Measurements from ENCODE around the gene CNOT10.

The CNOT10 gene

DNA sequence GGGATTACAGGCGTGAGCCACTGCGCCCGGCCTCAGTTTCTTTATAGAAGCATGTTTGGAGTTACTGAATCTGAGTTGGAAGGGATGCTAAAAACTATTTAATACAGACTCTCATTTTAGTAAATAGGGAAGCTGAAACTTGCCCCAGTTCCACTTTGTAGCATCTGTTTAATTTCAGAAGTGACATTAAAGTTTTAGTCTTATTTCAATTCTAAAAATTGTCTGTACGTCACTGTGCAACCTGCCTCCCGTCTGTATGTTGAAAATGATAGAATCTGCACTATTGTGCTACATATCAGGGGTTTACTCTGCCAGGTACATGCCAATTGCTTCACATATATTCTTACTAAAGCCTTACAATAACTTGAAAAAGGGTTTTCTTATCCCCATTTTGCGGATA, 15.3 kb downstream of the CNOT10 start:
- Histone ChIP-seq H4K20me1 (ENCODE audit: control insufficient read depth, insufficient read depth, low read depth, low read length) (no peaks in the 10 kb centered on the region), H3F3A (ENCODE audit: control insufficient read depth, insufficient read depth) (0 out of 2 replicates have a peak, but pooled peaks cover 2% of the 10 kb centered on the region), H3K4me1 (ENCODE audit: control insufficient read depth, low read length) (peaks cover 22% of the 10 kb centered on the region), H3K9me2 (replicated peaks; ENCODE audit: control insufficient read depth, low read length) (no peaks in the 10 kb centered on the region), H3K4me2 (ENCODE audit: low read length) (no peak overlapping the region), H3K27me3 (ENCODE audit: control insufficient read depth, low read length) (no peaks in the 10 kb centered on the region), H3K27ac (ENCODE audit: low read depth, low read length) (no peak overlapping the region), H3K79me2 (ENCODE audit: control insufficient read depth, low read length) (peaks cover 75% of the 10 kb centered on the region), H3K4me3 (ENCODE audit: low read length) (no peak overlapping the region), H3K9me3 (ENCODE audit: control insufficient read depth, insufficient read depth, low read length) (no peaks in the 10 kb centered on the region), H3K36me3 (ENCODE audit: control insufficient read depth, low read length) (peaks cover 26% of the 10 kb centered on the region)
- no peak for TF ChIP-seq EZH2phosphoT487 (IDR thresholded peaks at IDR 0.05; ENCODE audit: borderline replicate concordance, low read length)
- TF ChIP-seq, protein P1, sequence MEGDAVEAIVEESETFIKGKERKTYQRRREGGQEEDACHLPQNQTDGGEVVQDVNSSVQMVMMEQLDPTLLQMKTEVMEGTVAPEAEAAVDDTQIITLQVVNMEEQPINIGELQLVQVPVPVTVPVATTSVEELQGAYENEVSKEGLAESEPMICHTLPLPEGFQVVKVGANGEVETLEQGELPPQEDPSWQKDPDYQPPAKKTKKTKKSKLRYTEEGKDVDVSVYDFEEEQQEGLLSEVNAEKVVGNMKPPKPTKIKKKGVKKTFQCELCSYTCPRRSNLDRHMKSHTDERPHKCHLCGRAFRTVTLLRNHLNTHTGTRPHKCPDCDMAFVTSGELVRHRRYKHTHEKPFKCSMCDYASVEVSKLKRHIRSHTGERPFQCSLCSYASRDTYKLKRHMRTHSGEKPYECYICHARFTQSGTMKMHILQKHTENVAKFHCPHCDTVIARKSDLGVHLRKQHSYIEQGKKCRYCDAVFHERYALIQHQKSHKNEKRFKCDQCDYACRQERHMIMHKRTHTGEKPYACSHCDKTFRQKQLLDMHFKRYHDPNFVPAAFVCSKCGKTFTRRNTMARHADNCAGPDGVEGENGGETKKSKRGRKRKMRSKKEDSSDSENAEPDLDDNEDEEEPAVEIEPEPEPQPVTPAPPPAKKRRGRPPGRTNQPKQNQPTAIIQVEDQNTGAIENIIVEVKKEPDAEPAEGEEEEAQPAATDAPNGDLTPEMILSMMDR (IDR thresholded peaks at IDR 0.05; ENCODE audit: low read depth, low read length, poor library complexity, severe bottlenecking) = no peak

DNA sequence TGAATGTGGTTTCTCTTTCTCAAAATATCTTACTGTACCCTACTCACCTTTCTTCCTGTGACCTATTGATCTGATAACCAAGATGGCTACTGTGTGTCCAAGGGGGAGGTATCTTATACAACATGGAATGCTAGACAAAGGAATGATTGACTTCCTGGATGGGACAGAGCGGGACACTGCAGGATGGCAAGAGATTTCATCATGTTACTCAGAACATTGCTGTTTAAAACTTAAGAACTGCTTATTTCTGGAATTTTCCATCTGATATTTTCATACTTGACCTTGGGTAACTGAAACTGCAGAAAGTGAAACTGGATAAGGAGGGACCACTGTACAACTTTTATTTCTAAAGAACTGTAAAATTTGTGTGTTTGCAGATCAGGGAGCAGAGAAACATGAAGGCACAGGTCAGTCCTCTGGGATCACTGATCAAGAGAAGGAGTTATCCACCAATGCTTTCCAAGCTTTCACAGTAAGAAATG, 18.5 kb downstream of the CNOT10 start:
- no peaks in the 10 kb centered on the region for H3K9me2 ChIP-seq (replicated peaks; ENCODE audit: control insufficient read depth, low read length)
- no peaks in the 10 kb centered on the region for H3K27me3 ChIP-seq (ENCODE audit: control insufficient read depth, low read length)
- peaks cover 41% of the 10 kb centered on the region for H3K36me3 ChIP-seq (ENCODE audit: control insufficient read depth, low read length)
- no peak overlapping the region for H3K4me3 ChIP-seq (ENCODE audit: low read length)
- peaks cover 48% of the 10 kb centered on the region for H3K79me2 ChIP-seq (ENCODE audit: control insufficient read depth, low read length)
- no peak overlapping the region for H3K27ac ChIP-seq (ENCODE audit: low read depth, low read length)
- peaks cover 22% of the 10 kb centered on the region for H3K4me1 ChIP-seq (ENCODE audit: control insufficient read depth, low read length)
- H3K9me3 ChIP-seq (ENCODE audit: control insufficient read depth, insufficient read depth, low read length) = no peaks in the 10 kb centered on the region
- H4K20me1 ChIP-seq (ENCODE audit: control insufficient read depth, insufficient read depth, low read depth, low read length) = no peaks in the 10 kb centered on the region
- no peak for TF ChIP-seq EZH2phosphoT487 (IDR thresholded peaks at IDR 0.05; ENCODE audit: borderline replicate concordance, low read length)
- TF ChIP-seq, protein P1 (IDR thresholded peaks at IDR 0.05; ENCODE audit: low read depth, low read length, poor library complexity, severe bottlenecking) = no peak
- no peak overlapping the region for H3K4me2 ChIP-seq (ENCODE audit: low read length)
- H3F3A ChIP-seq (ENCODE audit: control insufficient read depth, insufficient read depth) = 0 out of 2 replicates have a peak, but pooled peaks cover 2% of the 10 kb centered on the region

DNA sequence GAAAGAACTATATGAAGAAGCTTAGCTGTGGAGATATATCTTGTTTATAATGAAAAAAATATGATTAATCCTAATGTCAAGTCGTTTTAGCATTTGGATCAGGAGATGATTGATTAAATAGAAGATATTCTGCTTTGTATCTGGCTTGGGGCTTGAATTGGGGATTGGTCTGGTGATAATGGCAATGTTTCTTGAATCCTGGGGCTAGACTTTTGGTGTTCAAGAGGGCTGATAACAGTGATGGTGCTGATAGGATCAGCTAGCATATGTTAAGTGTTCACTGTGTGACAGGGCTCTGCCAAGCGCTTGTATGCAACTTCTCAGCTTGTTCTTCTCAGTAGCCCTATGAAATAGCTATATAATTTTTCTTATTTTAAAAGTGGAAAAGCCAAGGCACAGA, 20.2 kb downstream of the CNOT10 start:
- H3F3A ChIP-seq (ENCODE audit: control insufficient read depth, insufficient read depth) = 0 out of 2 replicates have a peak, but pooled peaks cover 2% of the 10 kb centered on the region
- H3K79me2 ChIP-seq (ENCODE audit: control insufficient read depth, low read length) = peaks cover 31% of the 10 kb centered on the region
- H3K9me3 ChIP-seq (ENCODE audit: control insufficient read depth, insufficient read depth, low read length) = no peaks in the 10 kb centered on the region
- H3K4me3 ChIP-seq (ENCODE audit: low read length) = no peak overlapping the region
- TF ChIP-seq EZH2phosphoT487 (IDR thresholded peaks at IDR 0.05; ENCODE audit: borderline replicate concordance, low read length) = no peak
- TF ChIP-seq, protein P1 (IDR thresholded peaks at IDR 0.05; ENCODE audit: low read depth, low read length, poor library complexity, severe bottlenecking) = no peak
- H3K9me2 ChIP-seq (replicated peaks; ENCODE audit: control insufficient read depth, low read length) = no peaks in the 10 kb centered on the region
- no peaks in the 10 kb centered on the region for H4K20me1 ChIP-seq (ENCODE audit: control insufficient read depth, insufficient read depth, low read depth, low read length)
- H3K4me1 ChIP-seq (ENCODE audit: control insufficient read depth, low read length) = peaks cover 13% of the 10 kb centered on the region
- H3K4me2 ChIP-seq (ENCODE audit: low read length) = no peak overlapping the region
- H3K27ac ChIP-seq (ENCODE audit: low read depth, low read length) = no peak overlapping the region
- H3K36me3 ChIP-seq (ENCODE audit: control insufficient read depth, low read length) = peaks cover 50% of the 10 kb centered on the region
- H3K27me3 ChIP-seq (ENCODE audit: control insufficient read depth, low read length) = no peaks in the 10 kb centered on the region

Data from DOHH2 (cell line).